ENCODE measurements around the gene CLPTM1L. TPM values are rescaled to one million over a fixed set of nuclear protein-coding genes. Genes with fewer than 3 reads are reported as not detected.

Gene CLPTM1L
- total RNA-seq, 1 donor from 2014 or later = 34.2 TPM

DNA sequence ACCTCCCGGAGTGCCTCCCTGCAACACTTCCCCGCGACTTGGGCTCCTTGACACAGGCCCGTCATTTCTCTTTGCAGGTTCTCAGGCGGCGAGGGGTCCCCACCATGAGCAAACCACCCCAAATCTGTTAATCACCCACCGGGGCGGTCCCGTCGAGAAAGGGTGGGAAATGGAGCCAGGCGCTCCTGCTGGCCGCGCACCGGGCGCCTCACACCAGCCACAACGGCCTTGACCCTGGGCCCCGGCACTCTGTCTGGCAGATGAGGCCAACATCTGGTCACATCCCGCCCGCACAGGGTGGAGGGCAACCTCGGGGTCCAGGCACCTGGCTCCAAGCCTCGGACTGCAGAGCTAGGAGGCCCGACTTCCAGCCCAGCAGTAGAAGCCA, 49.3 kb downstream of the CLPTM1L start:
- no peaks in the 10 kb centered on the region for H3K36me3 ChIP-seq
- peaks cover 78% of the 10 kb centered on the region for H3K27me3 ChIP-seq (ENCODE audit: low read depth)
- no peaks in the 10 kb centered on the region for H3K9me3 ChIP-seq (replicated peaks)
- peaks cover 12% of the 10 kb centered on the region for H3K4me1 ChIP-seq
- H3K27ac ChIP-seq (replicated peaks) = no peak overlapping the region
- H3K4me3 ChIP-seq = no peak overlapping the region
- peak; percentile 11 for DNase-seq
- TF ChIP-seq, protein P1, sequence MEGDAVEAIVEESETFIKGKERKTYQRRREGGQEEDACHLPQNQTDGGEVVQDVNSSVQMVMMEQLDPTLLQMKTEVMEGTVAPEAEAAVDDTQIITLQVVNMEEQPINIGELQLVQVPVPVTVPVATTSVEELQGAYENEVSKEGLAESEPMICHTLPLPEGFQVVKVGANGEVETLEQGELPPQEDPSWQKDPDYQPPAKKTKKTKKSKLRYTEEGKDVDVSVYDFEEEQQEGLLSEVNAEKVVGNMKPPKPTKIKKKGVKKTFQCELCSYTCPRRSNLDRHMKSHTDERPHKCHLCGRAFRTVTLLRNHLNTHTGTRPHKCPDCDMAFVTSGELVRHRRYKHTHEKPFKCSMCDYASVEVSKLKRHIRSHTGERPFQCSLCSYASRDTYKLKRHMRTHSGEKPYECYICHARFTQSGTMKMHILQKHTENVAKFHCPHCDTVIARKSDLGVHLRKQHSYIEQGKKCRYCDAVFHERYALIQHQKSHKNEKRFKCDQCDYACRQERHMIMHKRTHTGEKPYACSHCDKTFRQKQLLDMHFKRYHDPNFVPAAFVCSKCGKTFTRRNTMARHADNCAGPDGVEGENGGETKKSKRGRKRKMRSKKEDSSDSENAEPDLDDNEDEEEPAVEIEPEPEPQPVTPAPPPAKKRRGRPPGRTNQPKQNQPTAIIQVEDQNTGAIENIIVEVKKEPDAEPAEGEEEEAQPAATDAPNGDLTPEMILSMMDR (IDR thresholded peaks at IDR 0.05; ENCODE audit: borderline replicate concordance) = no peak
- intact Hi-C loops (cut with micrococcal nuclease) = no loop called here

DNA sequence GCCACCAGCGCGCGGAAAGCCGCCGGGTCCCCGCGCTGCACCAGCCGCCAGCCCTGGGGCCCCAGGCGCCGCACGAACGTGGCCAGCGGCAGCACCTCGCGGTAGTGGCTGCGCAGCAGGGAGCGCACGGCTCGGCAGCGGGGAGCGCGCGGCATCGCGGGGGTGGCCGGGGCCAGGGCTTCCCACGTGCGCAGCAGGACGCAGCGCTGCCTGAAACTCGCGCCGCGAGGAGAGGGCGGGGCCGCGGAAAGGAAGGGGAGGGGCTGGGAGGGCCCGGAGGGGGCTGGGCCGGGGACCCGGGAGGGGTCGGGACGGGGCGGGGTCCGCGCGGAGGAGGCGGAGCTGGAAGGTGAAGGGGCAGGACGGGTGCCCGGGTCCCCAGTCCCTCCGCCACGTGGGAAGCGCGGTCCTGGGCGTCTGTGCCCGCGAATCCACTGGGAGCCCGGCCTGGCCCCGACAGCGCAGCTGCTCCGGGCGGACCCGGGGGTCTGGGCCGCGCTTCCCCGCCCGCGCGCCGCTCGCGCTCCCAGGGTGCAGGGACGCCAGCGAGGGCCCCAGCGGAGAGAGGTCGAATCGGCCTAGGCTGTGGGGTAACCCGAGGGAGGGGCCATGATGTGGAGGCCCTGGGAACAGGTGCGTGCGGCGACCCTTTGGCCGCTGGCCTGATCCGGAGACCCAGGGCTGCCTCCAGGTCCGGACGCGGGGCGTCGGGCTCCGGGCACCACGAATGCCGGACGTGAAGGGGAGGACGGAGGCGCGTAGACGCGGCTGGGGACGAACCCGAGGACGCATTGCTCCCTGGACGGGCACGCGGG, 49.9 kb downstream of the CLPTM1L start, which contains the start of gene TERT:
TERT (minus strand) TSS at position 234 of the 815 bp plus-strand sequence; CDS start at position 155, 79 bp downstream.
- Histone ChIP-seq H3K36me3 (no peaks in the 10 kb centered on the region), H3K4me3 (peak within 1 kb of the TSS; percentile 14), H3K27me3 (ENCODE audit: low read depth) (peaks cover 78% of the 10 kb centered on the region), H3K9me3 (replicated peaks) (no peaks in the 10 kb centered on the region), H3K27ac (replicated peaks) (no peak within 1 kb of the TSS), H3K4me1 (peaks cover 12% of the 10 kb centered on the region)
- no peak for DNase-seq
- intact Hi-C loops (cut with micrococcal nuclease) = no loop called here
- TF ChIP-seq, protein P1 (IDR thresholded peaks at IDR 0.05; ENCODE audit: borderline replicate concordance) = no peak

GRCh38 chr5:1294206-1294834, 50.6 kb downstream of the CLPTM1L start:
- TF ChIP-seq, protein P1 (IDR thresholded peaks at IDR 0.05; ENCODE audit: borderline replicate concordance) = no peak
- H3K27me3 ChIP-seq (ENCODE audit: low read depth) = peaks cover 77% of the 10 kb centered on the region
- peak overlapping the region; percentile 14 for H3K4me3 ChIP-seq
- H3K9me3 ChIP-seq (replicated peaks) = no peaks in the 10 kb centered on the region
- no peaks in the 10 kb centered on the region for H3K36me3 ChIP-seq
- intact Hi-C loops (cut with micrococcal nuclease) = no loop called here
- no peak for DNase-seq
- peaks cover 12% of the 10 kb centered on the region for H3K4me1 ChIP-seq
- no peak overlapping the region for H3K27ac ChIP-seq (replicated peaks)

GRCh38 chr5:1293416-1294205, 51.3 kb downstream of the CLPTM1L start:
- Histone ChIP-seq H3K9me3 (replicated peaks) (no peaks in the 10 kb centered on the region), H3K4me3 (no peak overlapping the region), H3K36me3 (no peaks in the 10 kb centered on the region), H3K4me1 (peaks cover 12% of the 10 kb centered on the region), H3K27ac (replicated peaks) (no peak overlapping the region), H3K27me3 (ENCODE audit: low read depth) (peaks cover 74% of the 10 kb centered on the region)
- TF ChIP-seq, protein P1 (IDR thresholded peaks at IDR 0.05; ENCODE audit: borderline replicate concordance) = no peak
- intact Hi-C loops (cut with micrococcal nuclease) = no loop called here
- DNase-seq = no peak

DNA sequence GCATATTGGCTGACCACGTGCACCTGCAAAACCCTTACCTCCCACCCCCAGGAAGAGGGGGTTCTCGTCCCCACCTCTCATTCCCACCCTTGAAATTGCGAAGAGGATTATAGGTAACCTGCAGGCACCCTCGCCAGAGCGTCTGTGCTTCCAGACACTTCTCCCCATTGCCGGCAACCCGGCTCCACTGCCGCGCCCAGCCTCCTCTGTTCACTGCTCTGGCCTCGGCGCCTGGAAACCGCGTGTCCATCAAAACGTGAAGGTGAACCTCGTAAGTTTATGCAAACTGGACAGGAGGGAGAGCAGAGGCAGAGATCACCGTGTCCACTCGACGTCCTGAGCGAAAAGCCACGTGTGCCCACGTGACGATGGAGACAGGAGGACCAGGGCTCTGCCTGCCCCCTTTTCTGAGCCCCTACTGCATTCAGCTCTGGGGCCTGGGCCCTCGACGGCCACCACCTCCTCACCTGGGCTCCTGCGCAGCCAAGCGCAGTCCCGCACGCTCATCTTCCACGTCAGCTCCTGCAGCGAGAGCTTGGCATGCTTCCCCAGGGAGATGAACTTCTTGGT, 52.0 kb downstream of the CLPTM1L start:
- DNase-seq = no peak
- intact Hi-C loops (cut with micrococcal nuclease) = no loop called here
- no peaks in the 10 kb centered on the region for H3K36me3 ChIP-seq
- no peak overlapping the region for H3K27ac ChIP-seq (replicated peaks)
- TF ChIP-seq, protein P1 (IDR thresholded peaks at IDR 0.05; ENCODE audit: borderline replicate concordance) = no peak
- H3K9me3 ChIP-seq (replicated peaks) = peaks cover 6% of the 10 kb centered on the region
- H3K27me3 ChIP-seq (ENCODE audit: low read depth) = peaks cover 71% of the 10 kb centered on the region
- peaks cover 12% of the 10 kb centered on the region for H3K4me1 ChIP-seq
- no peak overlapping the region for H3K4me3 ChIP-seq

All from left ventricle myocardium inferior (tissue), 1 donor.